ENCODE results near the gene NEFH.
"Not testable (repeated sequence)": the region's sequence is repeated elsewhere in the genome, so short reads cannot be mapped to it uniquely, and the experiment has no call there.

Gene NEFH

DNA sequence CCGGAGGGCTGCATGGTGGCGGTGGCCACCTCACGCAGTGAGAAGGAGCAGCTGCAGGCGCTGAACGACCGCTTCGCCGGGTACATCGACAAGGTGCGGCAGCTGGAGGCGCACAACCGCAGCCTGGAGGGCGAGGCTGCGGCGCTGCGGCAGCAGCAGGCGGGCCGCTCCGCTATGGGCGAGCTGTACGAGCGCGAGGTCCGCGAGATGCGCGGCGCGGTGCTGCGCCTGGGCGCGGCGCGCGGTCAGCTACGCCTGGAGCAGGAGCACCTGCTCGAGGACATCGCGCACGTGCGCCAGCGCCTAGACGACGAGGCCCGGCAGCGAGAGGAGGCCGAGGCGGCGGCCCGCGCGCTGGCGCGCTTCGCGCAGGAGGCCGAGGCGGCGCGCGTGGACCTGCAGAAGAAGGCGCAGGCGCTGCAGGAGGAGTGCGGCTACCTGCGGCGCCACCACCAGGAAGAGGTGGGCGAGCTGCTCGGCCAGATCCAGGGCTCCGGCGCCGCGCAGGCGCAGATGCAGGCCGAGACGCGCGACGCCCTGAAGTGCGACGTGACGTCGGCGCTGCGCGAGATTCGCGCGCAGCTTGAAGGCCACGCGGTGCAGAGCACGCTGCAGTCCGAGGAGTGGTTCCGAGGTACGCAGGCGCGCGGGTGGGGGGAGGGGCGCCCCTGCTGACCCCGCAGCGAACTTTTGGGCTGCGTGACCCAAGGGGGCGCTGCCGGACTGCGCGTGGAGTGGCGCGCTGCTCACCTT is 670 bp downstream of the NEFH start:
- Histone ChIP-seq H3K27me3 (ENCODE audit: control insufficient read depth in 2 of 2, insufficient read depth in 2 of 2, low read length in 2 of 2) (peaks cover 32 to 43% of the 10 kb centered on the region in 2 donors), H3K27ac (ENCODE audit: low read depth in 2 of 2, low read length in 2 of 2) (no peak overlapping the region), H3K4me3 (ENCODE audit: low read length in 2 of 2) (peak overlapping the region in 1 of 2 donors; percentile 20), H3K9me3 (ENCODE audit: control insufficient read depth in 2 of 2, low read length in 2 of 2) (no peaks in the 10 kb centered on the region), H3K36me3 (ENCODE audit: control insufficient read depth in 2 of 2, insufficient read depth in 2 of 2, low read length in 2 of 2) (no peaks in the 10 kb centered on the region), H3K9ac (ENCODE audit: low read depth in 1 of 2, low read length in 2 of 2) (no peak overlapping the region), H3K4me1 (ENCODE audit: control insufficient read depth in 2 of 2, insufficient read depth in 2 of 2, low read length in 2 of 2) (peaks cover 0 to 4% of the 10 kb centered on the region in 2 donors)

DNA sequence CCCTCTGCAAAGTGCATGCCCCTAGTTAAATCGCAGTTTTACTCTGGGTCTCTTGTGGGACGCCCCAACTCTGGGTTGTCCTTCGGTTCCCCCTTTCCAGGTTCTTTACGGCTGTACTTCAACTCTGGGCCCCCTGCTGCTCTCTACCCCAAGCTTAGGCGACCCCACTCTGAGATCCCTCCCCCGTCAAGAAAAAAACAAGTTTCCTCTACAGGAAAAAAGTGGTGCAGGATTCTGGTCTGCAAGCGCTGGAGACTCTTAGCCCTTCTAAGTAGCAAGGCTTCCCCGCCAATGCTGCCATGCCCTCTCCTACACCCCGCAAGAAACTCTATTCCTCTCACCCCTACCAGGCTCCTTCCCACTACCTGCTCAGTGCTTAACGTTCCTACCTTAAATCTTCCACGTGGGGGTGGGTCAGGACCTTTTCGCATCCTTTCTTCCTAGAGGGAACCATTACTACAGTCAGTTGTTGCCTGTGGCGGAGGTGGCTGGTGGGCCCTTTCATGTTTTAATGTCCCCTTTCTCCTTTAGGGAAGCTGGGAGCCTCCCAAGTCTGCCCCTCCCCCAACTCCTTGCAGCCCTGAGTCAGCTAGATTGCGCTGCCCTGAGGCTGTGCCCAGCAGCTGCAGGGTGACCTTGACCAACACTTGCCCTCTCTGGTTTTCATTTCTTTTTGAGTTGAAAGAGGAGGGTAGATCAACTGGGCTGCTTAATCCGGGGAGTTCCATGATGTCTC is 1.4 kb downstream of the NEFH start:
- Histone ChIP-seq H3K9me3 (ENCODE audit: control insufficient read depth in 2 of 2, low read length in 2 of 2) (no peaks in the 10 kb centered on the region), H3K4me1 (ENCODE audit: control insufficient read depth in 2 of 2, insufficient read depth in 2 of 2, low read length in 2 of 2) (peaks cover 0 to 4% of the 10 kb centered on the region in 2 donors), H3K27me3 (ENCODE audit: control insufficient read depth in 2 of 2, insufficient read depth in 2 of 2, low read length in 2 of 2) (peaks cover 32 to 40% of the 10 kb centered on the region in 2 donors), H3K4me3 (ENCODE audit: low read length in 2 of 2) (no peak overlapping the region), H3K9ac (ENCODE audit: low read depth in 1 of 2, low read length in 2 of 2) (no peak overlapping the region), H3K27ac (ENCODE audit: low read depth in 2 of 2, low read length in 2 of 2) (no peak overlapping the region), H3K36me3 (ENCODE audit: control insufficient read depth in 2 of 2, insufficient read depth in 2 of 2, low read length in 2 of 2) (no peaks in the 10 kb centered on the region)

DNA sequence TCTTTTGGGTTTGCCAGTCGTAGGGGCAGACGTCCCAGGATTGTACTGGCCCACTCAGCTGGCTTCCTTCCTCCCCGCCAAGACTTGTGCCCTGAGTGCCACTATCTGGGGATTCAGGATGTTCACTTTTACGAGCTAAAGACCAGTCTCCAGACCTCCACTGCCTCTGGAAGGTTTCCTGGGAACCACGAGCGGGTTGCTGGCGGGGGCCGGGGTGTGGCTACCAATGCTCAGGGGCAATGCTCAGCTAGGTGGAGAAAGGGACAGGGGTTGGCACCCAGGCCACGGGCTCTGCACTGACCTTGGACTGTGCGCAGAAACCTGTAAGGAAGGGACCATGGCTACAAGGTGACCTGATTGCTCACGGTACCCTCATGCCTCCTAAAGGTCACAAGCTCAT is 2.2 kb downstream of the NEFH start:
- peaks cover 32 to 35% of the 10 kb centered on the region in 2 donors for H3K27me3 ChIP-seq (ENCODE audit: control insufficient read depth in 2 of 2, insufficient read depth in 2 of 2, low read length in 2 of 2)
- H3K9ac ChIP-seq (ENCODE audit: low read depth in 1 of 2, low read length in 2 of 2): no peak overlapping the region

DNA sequence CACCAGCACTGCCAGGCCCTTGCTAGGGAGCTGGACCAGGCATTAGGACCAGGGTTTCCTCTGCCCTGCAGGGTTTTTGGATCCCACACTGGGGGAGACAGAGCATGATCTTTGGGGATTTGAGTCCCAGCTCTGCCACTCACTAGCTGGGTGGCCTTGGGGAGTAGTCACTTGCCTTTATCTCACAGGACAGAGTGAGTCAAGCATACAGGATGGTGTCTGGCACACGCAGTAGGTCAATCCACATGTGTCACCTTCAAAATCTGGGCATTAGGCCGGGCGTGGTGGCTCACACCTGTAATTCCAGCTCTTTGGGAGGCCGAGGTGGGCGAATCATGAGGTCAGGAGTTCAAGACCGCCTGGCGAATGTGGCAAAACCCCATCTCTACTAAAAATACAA is 2.7 kb downstream of the NEFH start:
- no peaks in the 10 kb centered on the region for H3K9me3 ChIP-seq (ENCODE audit: control insufficient read depth in 2 of 2, low read length in 2 of 2)
- peaks cover 0 to 4% of the 10 kb centered on the region in 2 donors for H3K4me1 ChIP-seq (ENCODE audit: control insufficient read depth in 2 of 2, insufficient read depth in 2 of 2, low read length in 2 of 2)
- H3K27me3 ChIP-seq (ENCODE audit: control insufficient read depth in 2 of 2, insufficient read depth in 2 of 2, low read length in 2 of 2): peaks cover 30 to 35% of the 10 kb centered on the region in 2 donors
- no peaks in the 10 kb centered on the region for H3K36me3 ChIP-seq (ENCODE audit: control insufficient read depth in 2 of 2, insufficient read depth in 2 of 2, low read length in 2 of 2)
- H3K27ac ChIP-seq (ENCODE audit: low read depth in 2 of 2, low read length in 2 of 2): no peak overlapping the region
- no peak overlapping the region for H3K9ac ChIP-seq (ENCODE audit: low read depth in 1 of 2, low read length in 2 of 2)
- no peak overlapping the region for H3K4me3 ChIP-seq (ENCODE audit: low read length in 2 of 2)

More for the DNA sequence above, 2.2 kb downstream of the NEFH start:
- Histone ChIP-seq H3K27ac (ENCODE audit: low read depth in 2 of 2, low read length in 2 of 2) (no peak overlapping the region), H3K36me3 (ENCODE audit: control insufficient read depth in 2 of 2, insufficient read depth in 2 of 2, low read length in 2 of 2) (no peaks in the 10 kb centered on the region), H3K9me3 (ENCODE audit: control insufficient read depth in 2 of 2, low read length in 2 of 2) (no peaks in the 10 kb centered on the region), H3K4me1 (ENCODE audit: control insufficient read depth in 2 of 2, insufficient read depth in 2 of 2, low read length in 2 of 2) (peaks cover 0 to 4% of the 10 kb centered on the region in 2 donors), H3K4me3 (ENCODE audit: low read length in 2 of 2) (no peak overlapping the region)

DNA sequence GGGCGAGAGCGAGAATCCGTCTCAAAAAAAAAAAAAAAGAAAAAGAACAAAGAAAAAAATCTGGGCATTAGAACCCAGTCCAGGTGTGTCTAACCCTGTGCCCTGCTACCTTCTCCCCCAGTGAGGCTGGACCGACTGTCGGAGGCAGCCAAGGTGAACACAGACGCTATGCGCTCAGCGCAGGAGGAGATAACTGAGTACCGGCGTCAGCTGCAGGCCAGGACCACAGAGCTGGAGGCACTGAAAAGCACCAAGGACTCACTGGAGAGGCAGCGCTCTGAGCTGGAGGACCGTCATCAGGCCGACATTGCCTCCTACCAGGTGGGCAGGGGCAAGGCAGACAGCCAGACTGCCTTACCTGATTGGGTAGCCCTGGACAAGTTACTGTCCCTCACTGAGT is 3.2 kb downstream of the NEFH start:
- Histone ChIP-seq H3K9me3 (ENCODE audit: control insufficient read depth in 2 of 2, low read length in 2 of 2) (no peaks in the 10 kb centered on the region), H3K27ac (ENCODE audit: low read depth in 2 of 2, low read length in 2 of 2) (no peak overlapping the region), H3K36me3 (ENCODE audit: control insufficient read depth in 2 of 2, insufficient read depth in 2 of 2, low read length in 2 of 2) (no peaks in the 10 kb centered on the region), H3K4me3 (ENCODE audit: low read length in 2 of 2) (no peak overlapping the region), H3K27me3 (ENCODE audit: control insufficient read depth in 2 of 2, insufficient read depth in 2 of 2, low read length in 2 of 2) (peaks cover 28 to 30% of the 10 kb centered on the region in 2 donors), H3K9ac (ENCODE audit: low read depth in 1 of 2, low read length in 2 of 2) (no peak overlapping the region), H3K4me1 (ENCODE audit: control insufficient read depth in 2 of 2, insufficient read depth in 2 of 2, low read length in 2 of 2) (peaks cover 0 to 4% of the 10 kb centered on the region in 2 donors)

DNA sequence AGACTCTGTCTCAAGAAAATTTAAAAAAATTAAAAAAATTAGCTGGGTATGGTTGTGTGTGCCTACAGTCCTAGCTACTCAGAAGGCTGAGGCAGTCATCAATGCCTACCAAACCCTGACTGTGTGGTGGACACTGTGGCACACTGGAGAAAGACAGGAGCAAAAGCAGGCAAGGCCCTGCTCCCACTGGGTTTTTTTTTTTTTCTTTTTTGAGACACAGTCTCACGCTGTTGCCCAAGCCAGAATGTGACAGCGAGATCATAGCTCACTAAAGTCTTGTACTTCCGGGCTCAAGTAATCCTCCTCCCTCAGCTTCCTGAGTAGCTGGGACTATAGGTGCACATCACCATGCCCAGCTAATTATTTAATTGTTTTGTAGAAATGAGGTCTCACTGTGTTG is 4.6 kb downstream of the NEFH start:
- no peaks in the 10 kb centered on the region for H3K9me3 ChIP-seq (ENCODE audit: control insufficient read depth in 2 of 2, low read length in 2 of 2)
- peaks cover 17 to 18% of the 10 kb centered on the region in 2 donors for H3K27me3 ChIP-seq (ENCODE audit: control insufficient read depth in 2 of 2, insufficient read depth in 2 of 2, low read length in 2 of 2)
- no peak overlapping the region for H3K9ac ChIP-seq (ENCODE audit: low read depth in 1 of 2, low read length in 2 of 2)
- no peaks in the 10 kb centered on the region for H3K36me3 ChIP-seq (ENCODE audit: control insufficient read depth in 2 of 2, insufficient read depth in 2 of 2, low read length in 2 of 2)
- peaks cover 0 to 4% of the 10 kb centered on the region in 2 donors for H3K4me1 ChIP-seq (ENCODE audit: control insufficient read depth in 2 of 2, insufficient read depth in 2 of 2, low read length in 2 of 2)
- H3K27ac ChIP-seq (ENCODE audit: low read depth in 2 of 2, low read length in 2 of 2): no peak overlapping the region
- H3K4me3 ChIP-seq (ENCODE audit: low read length in 2 of 2): no peak overlapping the region

DNA sequence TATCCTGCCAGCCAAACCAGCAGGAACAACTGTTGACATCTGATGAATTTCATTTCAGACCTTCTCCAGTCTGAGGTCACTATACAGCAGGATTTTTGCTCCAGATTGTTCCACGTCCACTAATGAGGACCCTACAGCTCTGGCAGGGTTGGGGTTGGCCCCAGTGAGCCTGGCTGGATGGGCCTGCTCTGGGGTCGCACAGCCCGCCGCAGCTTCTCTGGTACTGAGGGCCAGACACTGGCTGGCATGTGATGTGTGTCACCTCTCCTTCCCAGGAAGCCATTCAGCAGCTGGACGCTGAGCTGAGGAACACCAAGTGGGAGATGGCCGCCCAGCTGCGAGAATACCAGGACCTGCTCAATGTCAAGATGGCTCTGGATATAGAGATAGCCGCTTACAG is 5.4 kb downstream of the NEFH start:
- no peaks in the 10 kb centered on the region for H3K36me3 ChIP-seq (ENCODE audit: control insufficient read depth in 2 of 2, insufficient read depth in 2 of 2, low read length in 2 of 2)
- no peak overlapping the region for H3K4me3 ChIP-seq (ENCODE audit: low read length in 2 of 2)
- H3K27me3 ChIP-seq (ENCODE audit: control insufficient read depth in 2 of 2, insufficient read depth in 2 of 2, low read length in 2 of 2): peaks cover 10 to 16% of the 10 kb centered on the region in 2 donors
- no peaks in the 10 kb centered on the region for H3K9me3 ChIP-seq (ENCODE audit: control insufficient read depth in 2 of 2, low read length in 2 of 2)
- no peak overlapping the region for H3K27ac ChIP-seq (ENCODE audit: low read depth in 2 of 2, low read length in 2 of 2)
- no peak overlapping the region for H3K9ac ChIP-seq (ENCODE audit: low read depth in 1 of 2, low read length in 2 of 2)
- peaks cover 0 to under 1% of the 10 kb centered on the region in 2 donors for H3K4me1 ChIP-seq (ENCODE audit: control insufficient read depth in 2 of 2, insufficient read depth in 2 of 2, low read length in 2 of 2)

DNA sequence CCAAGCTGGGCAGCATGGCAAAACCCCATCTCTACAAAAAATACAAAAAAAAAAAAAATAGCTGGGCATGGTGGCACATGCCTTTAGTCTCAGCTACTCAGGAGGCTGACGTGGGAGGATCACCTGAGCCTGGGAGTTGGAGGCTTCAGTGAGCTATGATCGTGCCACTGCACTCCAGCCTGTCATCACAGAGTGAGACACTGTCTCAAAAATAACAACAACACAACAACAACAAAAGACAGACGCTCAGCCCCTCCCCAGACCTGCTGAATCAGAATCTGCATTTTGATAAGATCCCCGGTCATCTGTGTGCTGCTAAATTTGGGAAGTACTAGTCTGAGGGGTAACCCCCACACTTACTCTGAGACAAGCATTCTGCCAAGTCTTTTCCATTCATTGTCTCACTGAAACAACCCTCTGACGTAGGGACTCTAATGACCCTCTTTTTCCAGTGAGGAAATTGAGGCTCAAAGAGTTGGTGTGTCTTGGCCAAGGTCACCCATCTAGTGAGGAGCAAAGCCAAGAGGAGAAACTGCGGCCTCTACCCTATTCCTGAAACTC is 7.5 kb downstream of the NEFH start:
- peaks cover 2 to 4% of the 10 kb centered on the region in 2 donors for H3K4me1 ChIP-seq (ENCODE audit: control insufficient read depth in 2 of 2, insufficient read depth in 2 of 2, low read length in 2 of 2)
- H3K9ac ChIP-seq (ENCODE audit: low read depth in 1 of 2, low read length in 2 of 2): no peak overlapping the region
- H3K9me3 ChIP-seq (ENCODE audit: control insufficient read depth in 2 of 2, low read length in 2 of 2): no peaks in the 10 kb centered on the region
- no peak overlapping the region for H3K27ac ChIP-seq (ENCODE audit: low read depth in 2 of 2, low read length in 2 of 2)
- no peaks in the 10 kb centered on the region for H3K36me3 ChIP-seq (ENCODE audit: control insufficient read depth in 2 of 2, insufficient read depth in 2 of 2, low read length in 2 of 2)
- no peak overlapping the region for H3K4me3 ChIP-seq (ENCODE audit: low read length in 2 of 2)
- H3K27me3 ChIP-seq (ENCODE audit: control insufficient read depth in 2 of 2, insufficient read depth in 2 of 2, low read length in 2 of 2): peaks cover 0 to 1% of the 10 kb centered on the region in 2 donors

DNA sequence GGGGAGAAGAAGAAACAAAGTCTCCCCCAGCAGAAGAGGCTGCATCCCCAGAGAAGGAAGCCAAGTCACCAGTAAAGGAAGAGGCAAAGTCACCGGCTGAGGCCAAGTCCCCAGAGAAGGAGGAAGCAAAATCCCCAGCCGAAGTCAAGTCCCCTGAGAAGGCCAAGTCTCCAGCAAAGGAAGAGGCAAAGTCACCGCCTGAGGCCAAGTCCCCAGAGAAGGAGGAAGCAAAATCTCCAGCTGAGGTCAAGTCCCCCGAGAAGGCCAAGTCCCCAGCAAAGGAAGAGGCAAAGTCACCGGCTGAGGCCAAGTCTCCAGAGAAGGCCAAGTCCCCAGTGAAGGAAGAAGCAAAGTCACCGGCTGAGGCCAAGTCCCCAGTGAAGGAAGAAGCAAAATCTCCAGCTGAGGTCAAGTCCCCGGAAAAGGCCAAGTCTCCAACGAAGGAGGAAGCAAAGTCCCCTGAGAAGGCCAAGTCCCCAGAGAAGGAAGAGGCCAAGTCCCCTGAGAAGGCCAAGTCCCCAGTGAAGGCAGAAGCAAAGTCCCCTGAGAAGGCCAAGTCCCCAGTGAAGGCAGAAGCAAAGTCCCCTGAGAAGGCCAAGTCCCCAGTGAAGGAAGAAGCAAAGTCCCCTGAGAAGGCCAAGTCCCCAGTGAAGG is 9.2 kb downstream of the NEFH start:
- not testable (repeated sequence) for H3K9me3 ChIP-seq (ENCODE audit: control insufficient read depth in 2 of 2, low read length in 2 of 2); H3K27me3 ChIP-seq (ENCODE audit: control insufficient read depth in 2 of 2, insufficient read depth in 2 of 2, low read length in 2 of 2); H3K36me3 ChIP-seq (ENCODE audit: control insufficient read depth in 2 of 2, insufficient read depth in 2 of 2, low read length in 2 of 2); H3K9ac ChIP-seq (ENCODE audit: low read depth in 1 of 2, low read length in 2 of 2); H3K4me1 ChIP-seq (ENCODE audit: control insufficient read depth in 2 of 2, insufficient read depth in 2 of 2, low read length in 2 of 2); H3K4me3 ChIP-seq (ENCODE audit: low read length in 2 of 2); H3K27ac ChIP-seq (ENCODE audit: low read depth in 2 of 2, low read length in 2 of 2)

DNA sequence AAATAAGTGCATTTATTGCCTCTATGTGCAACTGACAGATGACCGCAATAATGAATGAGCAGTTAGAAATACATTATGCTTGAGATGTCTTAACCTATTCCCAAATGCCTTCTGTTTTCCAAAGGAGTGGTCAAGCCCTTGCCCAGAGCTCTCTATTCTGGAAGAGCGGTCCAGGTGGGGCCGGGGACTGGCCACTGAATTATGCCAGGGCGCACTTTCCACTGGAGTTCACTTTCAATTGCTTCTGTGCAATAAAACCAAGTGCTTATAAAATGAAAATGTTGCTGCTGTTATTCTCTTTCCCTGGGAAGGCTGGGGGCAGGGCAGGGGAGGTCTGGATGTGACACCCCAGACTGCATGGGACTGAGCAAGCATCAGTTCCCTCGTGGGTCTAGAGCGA is 11.0 kb downstream of the NEFH start:
- Histone ChIP-seq H3K4me3 (ENCODE audit: low read length in 2 of 2) (no peak overlapping the region), H3K4me1 (ENCODE audit: control insufficient read depth in 2 of 2, insufficient read depth in 2 of 2, low read length in 2 of 2) (peaks cover 2 to 4% of the 10 kb centered on the region in 2 donors), H3K36me3 (ENCODE audit: control insufficient read depth in 2 of 2, insufficient read depth in 2 of 2, low read length in 2 of 2) (peaks cover 0 to 2% of the 10 kb centered on the region in 2 donors), H3K9me3 (ENCODE audit: control insufficient read depth in 2 of 2, low read length in 2 of 2) (no peaks in the 10 kb centered on the region), H3K9ac (ENCODE audit: low read depth in 1 of 2, low read length in 2 of 2) (no peak overlapping the region), H3K27me3 (ENCODE audit: control insufficient read depth in 2 of 2, insufficient read depth in 2 of 2, low read length in 2 of 2) (no peaks in the 10 kb centered on the region), H3K27ac (ENCODE audit: low read depth in 2 of 2, low read length in 2 of 2) (no peak overlapping the region)

Data from mucosa of rectum (tissue), 2 donors.